T-helper 1 cell (primary cell): ENCODE results near the gene HSPB7.
"Not testable (repeated sequence)": the region's sequence is repeated elsewhere in the genome, so short reads cannot be mapped to it uniquely, and the experiment has no call there.

Experiments used
- DNase-seq, 5 donors: peaks; one replicate each; pipeline ENCODE4 v3.0.0-alpha.2; 2012 to 2020
- total RNA-seq, 4 donors: gene quantifications; one replicate each; lab custom pipeline; 2026; lab: John Stamatoyannopoulos, UW

HSPB7 gene
- total RNA-seq, result 0 reads per million in 4 donors

GRCh38 chr1:16017461-16018303 is at the start of gene HSPB7:
Gene HSPB7, minus strand, starts transcription at chr1:16018043. Its CDS starts 80 bp downstream, at chr1:16017963.
- DNase-seq, result no peak

- DNase-seq, result no peak
These were observed 49.4 kb upstream of the HSPB7 start for GRCh38 chr1:16067127-16067768.

GRCh38 chr1:16066245-16066644 is 48.4 kb upstream of the HSPB7 start:
- no peak for DNase-seq

- no peak for DNase-seq
These were observed 47.4 kb upstream of the HSPB7 start for GRCh38 chr1:16065269-16065576.

GRCh38 chr1:16064536-16065268 is 46.9 kb upstream of the HSPB7 start:
- peak in 1 of 5 donors; percentile 27 for DNase-seq

GRCh38 chr1:16063921-16064320 is 46.1 kb upstream of the HSPB7 start:
- DNase-seq, result no peak

- no peak for DNase-seq
These were observed 45.5 kb upstream of the HSPB7 start for GRCh38 chr1:16063226-16063829.

- not testable (repeated sequence) for DNase-seq
These were observed 44.8 kb upstream of the HSPB7 start for GRCh38 chr1:16062687-16063075.

- not testable (repeated sequence) for DNase-seq
These were observed 44.3 kb upstream of the HSPB7 start for GRCh38 chr1:16061989-16062686.

- DNase-seq, result no peak
These were observed 43.4 kb upstream of the HSPB7 start for GRCh38 chr1:16061266-16061665.

- DNase-seq, result not testable (repeated sequence)
These were observed 40.7 kb upstream of the HSPB7 start for GRCh38 chr1:16058394-16059120.

GRCh38 chr1:16057314-16057915 is 39.6 kb upstream of the HSPB7 start:
- DNase-seq, result not testable (repeated sequence)

- DNase-seq, result not testable (repeated sequence)
These were observed 38.7 kb upstream of the HSPB7 start for GRCh38 chr1:16056521-16056912.

- DNase-seq, result peak; percentile 58 to 82 (median 75)
These were observed 38.0 kb upstream of the HSPB7 start for GRCh38 chr1:16055613-16056520.

GRCh38 chr1:16054598-16055540 is 37.0 kb upstream of the HSPB7 start:
- DNase-seq, result no peak

GRCh38 chr1:16053781-16054502 is 36.1 kb upstream of the HSPB7 start:
- no peak for DNase-seq

- DNase-seq, result not testable (repeated sequence)
These were observed 34.1 kb upstream of the HSPB7 start for GRCh38 chr1:16051949-16052348.

GRCh38 chr1:16051039-16051438 is 33.2 kb upstream of the HSPB7 start:
- no peak for DNase-seq
